ENCODE results near the gene CTXN3. TPM values are rescaled to one million over a fixed set of nuclear protein-coding genes. Genes with fewer than 3 reads are reported as not detected.

Gene CTXN3
- polyA plus RNA-seq (2013) = not detected in 2 replicates

- Histone ChIP-seq H3K14ac (ENCODE audit: low read length) (no peak within 1 kb of the TSS), H2BK12ac (ENCODE audit: low read length) (no peak within 1 kb of the TSS), H3K18ac (ENCODE audit: low read length) (no peak within 1 kb of the TSS), H2BK5ac (ENCODE audit: low read depth, low read length, poor library complexity) (no peak within 1 kb of the TSS), H4K12ac (ENCODE audit: low read depth, low read length) (no peak within 1 kb of the TSS), H3K36me3 (ENCODE audit: control insufficient read depth in 1 of 2, insufficient read depth in 2 of 2, low read length in 2 of 2) (no peaks in the 10 kb centered on the region), H3K4me1 (ENCODE audit: control insufficient read depth in 1 of 2, insufficient read depth in 2 of 2, low read length in 2 of 2) (no peaks in the 10 kb centered on the region), H2BK120ac (ENCODE audit: insufficient read depth, low read length, poor library complexity) (no peak within 1 kb of the TSS), H2AFZ (ENCODE audit: insufficient read depth, low read length, poor library complexity) (no peak within 1 kb of the TSS), H3K27ac (ENCODE audit: low read depth, low read length) (no peak within 1 kb of the TSS), H3K9me3 (ENCODE audit: insufficient read depth, low read depth, low read length) (no peaks in the 10 kb centered on the region), H4K91ac (ENCODE audit: low read depth, low read length) (no peak within 1 kb of the TSS), H3K23ac (ENCODE audit: low read length) (no peak within 1 kb of the TSS), H3K79me1 (ENCODE audit: low read length) (no peaks in the 10 kb centered on the region), H3K4me2 (ENCODE audit: low read length) (no peak within 1 kb of the TSS), H3K4ac (ENCODE audit: low read depth, low read length) (no peak within 1 kb of the TSS), H3K79me2 (ENCODE audit: control insufficient read depth, insufficient read depth, low read length, poor library complexity) (no peaks in the 10 kb centered on the region), H3K9ac (ENCODE audit: low read length) (no peak within 1 kb of the TSS), H2AK5ac (ENCODE audit: low read length) (no peak within 1 kb of the TSS), H4K8ac (ENCODE audit: low read depth, low read length) (no peak within 1 kb of the TSS), H3K27me3 (ENCODE audit: insufficient read depth, low read length) (no peaks in the 10 kb centered on the region), H3K4me3 (ENCODE audit: low read depth, low read length) (no peak within 1 kb of the TSS)
- no peak for DNase-seq
- no CpG with 5 or more reads among the region's 7 CpGs for WGBS (ENCODE audit: extremely low coverage, insufficient coverage, insufficient read length)
Measured at GRCh38 chr5:127649018-127649439, at the start of gene CTXN3. CTXN3 (plus strand) TSS chr5:127649082; CDS start chr5:127657522, 8,440 bp downstream.

GRCh38 chr5:127599320-127599719 lies 49.6 kb upstream of the CTXN3 start:
- no peak overlapping the region for H3K4me3 ChIP-seq (ENCODE audit: low read depth, low read length)
- no peak overlapping the region for H3K14ac ChIP-seq (ENCODE audit: low read length)
- no peaks in the 10 kb centered on the region for H3K27me3 ChIP-seq (ENCODE audit: insufficient read depth, low read length)
- no peak overlapping the region for H3K23ac ChIP-seq (ENCODE audit: low read length)
- no peak overlapping the region for H3K9ac ChIP-seq (ENCODE audit: low read length)
- no peak overlapping the region for H2BK120ac ChIP-seq (ENCODE audit: insufficient read depth, low read length, poor library complexity)
- no peak overlapping the region for H2AK5ac ChIP-seq (ENCODE audit: low read length)
- H3K4me1 ChIP-seq (ENCODE audit: control insufficient read depth in 1 of 2, insufficient read depth in 2 of 2, low read length in 2 of 2) = no peaks in the 10 kb centered on the region
- H2BK12ac ChIP-seq (ENCODE audit: low read length) = no peak overlapping the region
- H3K79me1 ChIP-seq (ENCODE audit: low read length) = no peaks in the 10 kb centered on the region
- H3K18ac ChIP-seq (ENCODE audit: low read length) = no peak overlapping the region
- H3K9me3 ChIP-seq (ENCODE audit: insufficient read depth, low read depth, low read length) = no peaks in the 10 kb centered on the region
- no peak overlapping the region for H3K27ac ChIP-seq (ENCODE audit: low read depth, low read length)
- no peak overlapping the region for H4K12ac ChIP-seq (ENCODE audit: low read depth, low read length)
- H3K4ac ChIP-seq (ENCODE audit: low read depth, low read length) = no peak overlapping the region
- no peak overlapping the region for H2AFZ ChIP-seq (ENCODE audit: insufficient read depth, low read length, poor library complexity)
- WGBS (ENCODE audit: extremely low coverage, insufficient coverage, insufficient read length) = no CpG with 5 or more reads among the region's 3 CpGs
- no peak overlapping the region for H4K91ac ChIP-seq (ENCODE audit: low read depth, low read length)
- no peak for DNase-seq
- H2BK5ac ChIP-seq (ENCODE audit: low read depth, low read length, poor library complexity) = no peak overlapping the region
- no peaks in the 10 kb centered on the region for H3K79me2 ChIP-seq (ENCODE audit: control insufficient read depth, insufficient read depth, low read length, poor library complexity)
- no peaks in the 10 kb centered on the region for H3K36me3 ChIP-seq (ENCODE audit: control insufficient read depth in 1 of 2, insufficient read depth in 2 of 2, low read length in 2 of 2)
- H3K4me2 ChIP-seq (ENCODE audit: low read length) = no peak overlapping the region
- H4K8ac ChIP-seq (ENCODE audit: low read depth, low read length) = no peak overlapping the region

- no peak overlapping the region for H3K4ac ChIP-seq (ENCODE audit: low read depth, low read length)
- H3K79me2 ChIP-seq (ENCODE audit: control insufficient read depth, insufficient read depth, low read length, poor library complexity) = no peaks in the 10 kb centered on the region
- H3K27ac ChIP-seq (ENCODE audit: low read depth, low read length) = no peak overlapping the region
- H3K14ac ChIP-seq (ENCODE audit: low read length) = no peak overlapping the region
- no peak for DNase-seq
- no peaks in the 10 kb centered on the region for H3K4me1 ChIP-seq (ENCODE audit: control insufficient read depth in 1 of 2, insufficient read depth in 2 of 2, low read length in 2 of 2)
- H2BK5ac ChIP-seq (ENCODE audit: low read depth, low read length, poor library complexity) = no peak overlapping the region
- H2BK120ac ChIP-seq (ENCODE audit: insufficient read depth, low read length, poor library complexity) = no peak overlapping the region
- no peak overlapping the region for H2BK12ac ChIP-seq (ENCODE audit: low read length)
- no peak overlapping the region for H2AK5ac ChIP-seq (ENCODE audit: low read length)
- no peak overlapping the region for H3K23ac ChIP-seq (ENCODE audit: low read length)
- H2AFZ ChIP-seq (ENCODE audit: insufficient read depth, low read length, poor library complexity) = no peak overlapping the region
- H3K18ac ChIP-seq (ENCODE audit: low read length) = no peak overlapping the region
- no peak overlapping the region for H3K9ac ChIP-seq (ENCODE audit: low read length)
- H4K12ac ChIP-seq (ENCODE audit: low read depth, low read length) = no peak overlapping the region
- no peaks in the 10 kb centered on the region for H3K9me3 ChIP-seq (ENCODE audit: insufficient read depth, low read depth, low read length)
- no peaks in the 10 kb centered on the region for H3K36me3 ChIP-seq (ENCODE audit: control insufficient read depth in 1 of 2, insufficient read depth in 2 of 2, low read length in 2 of 2)
- no peak overlapping the region for H4K8ac ChIP-seq (ENCODE audit: low read depth, low read length)
- no peak overlapping the region for H3K4me3 ChIP-seq (ENCODE audit: low read depth, low read length)
- WGBS (ENCODE audit: extremely low coverage, insufficient coverage, insufficient read length) = no CpG with 5 or more reads among the region's 4 CpGs
- no peaks in the 10 kb centered on the region for H3K27me3 ChIP-seq (ENCODE audit: insufficient read depth, low read length)
- H4K91ac ChIP-seq (ENCODE audit: low read depth, low read length) = no peak overlapping the region
- no peak overlapping the region for H3K4me2 ChIP-seq (ENCODE audit: low read length)
- H3K79me1 ChIP-seq (ENCODE audit: low read length) = no peaks in the 10 kb centered on the region
Measured at GRCh38 chr5:127599847-127600246, 49.0 kb upstream of the CTXN3 start.

GRCh38 chr5:127601111-127601510 lies 47.8 kb upstream of the CTXN3 start:
- Histone ChIP-seq H3K4ac (ENCODE audit: low read depth, low read length) (no peak overlapping the region), H3K4me2 (ENCODE audit: low read length) (no peak overlapping the region), H3K14ac (ENCODE audit: low read length) (no peak overlapping the region), H3K9ac (ENCODE audit: low read length) (no peak overlapping the region), H3K4me1 (ENCODE audit: control insufficient read depth in 1 of 2, insufficient read depth in 2 of 2, low read length in 2 of 2) (no peaks in the 10 kb centered on the region), H3K27me3 (ENCODE audit: insufficient read depth, low read length) (no peaks in the 10 kb centered on the region), H3K18ac (ENCODE audit: low read length) (no peak overlapping the region), H4K8ac (ENCODE audit: low read depth, low read length) (no peak overlapping the region), H4K91ac (ENCODE audit: low read depth, low read length) (no peak overlapping the region), H4K12ac (ENCODE audit: low read depth, low read length) (no peak overlapping the region), H3K4me3 (ENCODE audit: low read depth, low read length) (no peak overlapping the region), H2AFZ (ENCODE audit: insufficient read depth, low read length, poor library complexity) (no peak overlapping the region), H3K27ac (ENCODE audit: low read depth, low read length) (no peak overlapping the region), H3K36me3 (ENCODE audit: control insufficient read depth in 1 of 2, insufficient read depth in 2 of 2, low read length in 2 of 2) (no peaks in the 10 kb centered on the region), H2AK5ac (ENCODE audit: low read length) (no peak overlapping the region), H2BK120ac (ENCODE audit: insufficient read depth, low read length, poor library complexity) (no peak overlapping the region), H3K23ac (ENCODE audit: low read length) (no peak overlapping the region), H2BK12ac (ENCODE audit: low read length) (no peak overlapping the region), H3K79me1 (ENCODE audit: low read length) (no peaks in the 10 kb centered on the region), H2BK5ac (ENCODE audit: low read depth, low read length, poor library complexity) (no peak overlapping the region), H3K9me3 (ENCODE audit: insufficient read depth, low read depth, low read length) (no peaks in the 10 kb centered on the region), H3K79me2 (ENCODE audit: control insufficient read depth, insufficient read depth, low read length, poor library complexity) (no peaks in the 10 kb centered on the region)
- DNase-seq = no peak
- no CpG with 5 or more reads among the region's 1 CpG for WGBS (ENCODE audit: extremely low coverage, insufficient coverage, insufficient read length)
